Panc1 (cell line): Measurements from ENCODE around the gene LTN1.

Source experiments
- CTCF ChIP-seq: fragments of 450-650 bp; IDR thresholded peaks from 2 replicates; pipeline ENCODE4 v1.5.1; 2017; ENCODE audit warnings: mild to moderate bottlenecking
- POLR2AphosphoS5 ChIP-seq: IDR thresholded peaks from 2 replicates; pipeline ENCODE4 v1.6.1; 2012; ENCODE audit warnings: mild to moderate bottlenecking, low read depth, low read length, moderate library complexity
- REST ChIP-seq, 2 experiments: IDR thresholded peaks; 2 replicates each; pipeline ENCODE4 v1.6.1; 2011 to 2012; ENCODE audit warnings: low read depth in 2 of 2, control low read depth in 1 of 2, low read length in 1 of 2, mild to moderate bottlenecking in 1 of 2, moderate library complexity in 1 of 2; ENCODE audit not compliant: insufficient read depth in 1 of 2
- SIN3A ChIP-seq: IDR thresholded peaks from 2 replicates; pipeline ENCODE4 v1.6.1; 2012; ENCODE audit warnings: low read depth, mild to moderate bottlenecking, low read length, moderate library complexity, borderline replicate concordance; ENCODE audit not compliant: insufficient read depth
- TCF7L2 ChIP-seq: IDR thresholded peaks from 2 replicates; pipeline ENCODE4 v1.6.1; 2011; ENCODE audit warnings: mild to moderate bottlenecking, low read depth, low read length, inconsistent platforms

- TF ChIP-seq POLR2AphosphoS5 = no peak
- no peak for TF ChIP-seq CTCF
- no peak for TF ChIP-seq TCF7L2
- no peak for TF ChIP-seq REST (IDR thresholded peaks at IDR 0.05; ENCODE audit: insufficient read depth in 1 of 2, low read depth in 2 of 2, low read length in 1 of 2)
- TF ChIP-seq SIN3A = no peak
Measured at GRCh38 chr21:28972398-28972797, 20.3 kb downstream of the LTN1 start.
